ENCODE data around the gene CAMKK2.
"Not testable (repeated sequence)": the region's sequence is repeated elsewhere in the genome, so short reads cannot be mapped to it uniquely, and the experiment has no call there.

Gene CAMKK2

GRCh38 chr12:121230538-121230907, 66.0 kb downstream of the CAMKK2 start:
- TF ChIP-seq POLR2A (IDR thresholded peaks at IDR 0.05; ENCODE audit: extremely low read depth, insufficient read length) = no peak
- no peak overlapping the region for H3K4me3 ChIP-seq (ENCODE audit: low read depth, low read length)
- no peak for DNase-seq (ENCODE audit: low read depth)

GRCh38 chr12:121229826-121230537, 66.5 kb downstream of the CAMKK2 start:
- peak; percentile 25; the same call in 1 of the 2 replicates for TF ChIP-seq MYC (IDR thresholded peaks at IDR 0.05; ENCODE audit: low read depth, low read length)
- peak; percentile 98 for TF ChIP-seq CTCF (IDR thresholded peaks at IDR 0.05; ENCODE audit: low read depth, low read length)
- H3K4me3 ChIP-seq (ENCODE audit: low read depth, low read length) = not testable (repeated sequence)
- peak; percentile 93 for DNase-seq (ENCODE audit: low read depth)

GRCh38 chr12:121228919-121229665, 67.4 kb downstream of the CAMKK2 start:
- DNase-seq (ENCODE audit: low read depth) = no peak
- TF ChIP-seq MAX (IDR thresholded peaks at IDR 0.05; ENCODE audit: low read depth, low read length) (no peak), POLR2A (IDR thresholded peaks at IDR 0.05; ENCODE audit: extremely low read depth, insufficient read length) (no peak), CTCF (IDR thresholded peaks at IDR 0.05; ENCODE audit: low read depth, low read length) (no peak), MYC (IDR thresholded peaks at IDR 0.05; ENCODE audit: low read depth, low read length) (no peak)
- H3K4me3 ChIP-seq (ENCODE audit: low read depth, low read length) = no peak overlapping the region

GRCh38 chr12:121227294-121227693, 69.2 kb downstream of the CAMKK2 start:
- no peak overlapping the region for H3K4me3 ChIP-seq (ENCODE audit: low read depth, low read length)
- TF ChIP-seq MAX (IDR thresholded peaks at IDR 0.05; ENCODE audit: low read depth, low read length) (no peak), CTCF (IDR thresholded peaks at IDR 0.05; ENCODE audit: low read depth, low read length) (no peak), MYC (IDR thresholded peaks at IDR 0.05; ENCODE audit: low read depth, low read length) (no peak), POLR2A (IDR thresholded peaks at IDR 0.05; ENCODE audit: extremely low read depth, insufficient read length) (no peak)
- DNase-seq (ENCODE audit: low read depth) = no peak

- not testable (repeated sequence) for DNase-seq (ENCODE audit: low read depth); H3K4me3 ChIP-seq (ENCODE audit: low read depth, low read length)
Observed at GRCh38 chr12:121226871-121227270, 69.6 kb downstream of the CAMKK2 start.

GRCh38 chr12:121226399-121226798, 70.1 kb downstream of the CAMKK2 start:
- TF ChIP-seq CTCF (IDR thresholded peaks at IDR 0.05; ENCODE audit: low read depth, low read length) (no peak), MAX (IDR thresholded peaks at IDR 0.05; ENCODE audit: low read depth, low read length) (no peak), POLR2A (IDR thresholded peaks at IDR 0.05; ENCODE audit: extremely low read depth, insufficient read length) (no peak), MYC (IDR thresholded peaks at IDR 0.05; ENCODE audit: low read depth, low read length) (no peak)
- DNase-seq (ENCODE audit: low read depth) = no peak
- H3K4me3 ChIP-seq (ENCODE audit: low read depth, low read length) = no peak overlapping the region

GRCh38 chr12:121224591-121224990, 71.9 kb downstream of the CAMKK2 start:
- H3K4me3 ChIP-seq (ENCODE audit: low read depth, low read length) = no peak overlapping the region
- no peak for DNase-seq (ENCODE audit: low read depth)
- TF ChIP-seq MYC (IDR thresholded peaks at IDR 0.05; ENCODE audit: low read depth, low read length) = no peak
- TF ChIP-seq MAX (IDR thresholded peaks at IDR 0.05; ENCODE audit: low read depth, low read length) = no peak
- TF ChIP-seq POLR2A (IDR thresholded peaks at IDR 0.05; ENCODE audit: extremely low read depth, insufficient read length) = no peak
- TF ChIP-seq CTCF (IDR thresholded peaks at IDR 0.05; ENCODE audit: low read depth, low read length) = no peak

All from NB4 (cell line).